ENCODE data around the gene DBT. TPM values are rescaled to one million over a fixed set of nuclear protein-coding genes. Genes with fewer than 3 reads are reported as not detected.

DBT gene
- total RNA-seq, 1 experiment from 2014 or later: 20.3 TPM

DNA sequence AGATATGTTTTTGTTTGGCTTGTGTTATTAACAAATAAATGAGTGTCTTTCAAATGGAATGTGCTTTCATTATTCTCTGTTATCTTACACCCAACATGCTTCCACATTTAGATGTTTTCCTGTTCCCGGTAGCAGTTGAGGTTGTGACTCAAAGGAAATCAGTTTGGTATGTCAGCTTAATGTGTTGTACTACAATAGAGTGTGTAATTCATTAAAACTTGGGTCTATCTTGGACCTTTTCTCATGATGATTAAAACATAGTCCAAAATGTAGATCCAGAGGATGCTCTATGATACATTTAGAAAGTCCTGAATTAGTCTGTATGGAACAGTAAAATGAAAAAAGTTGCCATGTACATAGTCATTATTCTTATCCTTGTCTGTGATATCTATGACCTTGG, 43.1 kb upstream of the DBT start:
- no peak overlapping the region for H2BK12ac ChIP-seq (ENCODE audit: insufficient read length, low read depth, low read length)
- no peak for DNase-seq
- H4K91ac ChIP-seq (ENCODE audit: insufficient read length, low read depth, low read length): no peak overlapping the region
- H2BK15ac ChIP-seq (ENCODE audit: low read depth, low read length): no peak overlapping the region
- H2AK5ac ChIP-seq (ENCODE audit: insufficient read length, low read length): no peak overlapping the region
- H3K9me3 ChIP-seq (ENCODE audit: control insufficient read depth, low read depth, low read length): no peaks in the 10 kb centered on the region
- H3K23ac ChIP-seq (ENCODE audit: insufficient read length, low read depth, low read length): no peak overlapping the region
- no peak overlapping the region for H3T11ph ChIP-seq (ENCODE audit: low read length)
- H3K4ac ChIP-seq (ENCODE audit: low read depth, low read length): no peak overlapping the region
- Mint-ChIP-seq H3K27me3 (ENCODE audit: low read depth) (no peaks in the 10 kb centered on the region), H3K27ac (peak overlapping the region in 2 of 3 experiments; percentile 42 to 79; a peak in 3 of 7 replicates), H3K36me3 (ENCODE audit: insufficient read depth in 1 of 3, low read depth in 3 of 3) (peaks cover 5 to 39% (median 15%) of the 10 kb centered on the region in 3 experiments), H3K4me1 (peaks cover 3 to 5% of the 10 kb centered on the region in 2 experiments), H3K4me3 (no peak overlapping the region), H3K9me3 (peaks cover 3 to 4% of the 10 kb centered on the region in 2 experiments; a peak in 4 of 5 replicates)
- H3K14ac ChIP-seq (ENCODE audit: insufficient read depth, low read length): no peak overlapping the region
- no peak overlapping the region for H3K56ac ChIP-seq (ENCODE audit: insufficient read length, low read depth, low read length)
- TF ChIP-seq, protein P1, sequence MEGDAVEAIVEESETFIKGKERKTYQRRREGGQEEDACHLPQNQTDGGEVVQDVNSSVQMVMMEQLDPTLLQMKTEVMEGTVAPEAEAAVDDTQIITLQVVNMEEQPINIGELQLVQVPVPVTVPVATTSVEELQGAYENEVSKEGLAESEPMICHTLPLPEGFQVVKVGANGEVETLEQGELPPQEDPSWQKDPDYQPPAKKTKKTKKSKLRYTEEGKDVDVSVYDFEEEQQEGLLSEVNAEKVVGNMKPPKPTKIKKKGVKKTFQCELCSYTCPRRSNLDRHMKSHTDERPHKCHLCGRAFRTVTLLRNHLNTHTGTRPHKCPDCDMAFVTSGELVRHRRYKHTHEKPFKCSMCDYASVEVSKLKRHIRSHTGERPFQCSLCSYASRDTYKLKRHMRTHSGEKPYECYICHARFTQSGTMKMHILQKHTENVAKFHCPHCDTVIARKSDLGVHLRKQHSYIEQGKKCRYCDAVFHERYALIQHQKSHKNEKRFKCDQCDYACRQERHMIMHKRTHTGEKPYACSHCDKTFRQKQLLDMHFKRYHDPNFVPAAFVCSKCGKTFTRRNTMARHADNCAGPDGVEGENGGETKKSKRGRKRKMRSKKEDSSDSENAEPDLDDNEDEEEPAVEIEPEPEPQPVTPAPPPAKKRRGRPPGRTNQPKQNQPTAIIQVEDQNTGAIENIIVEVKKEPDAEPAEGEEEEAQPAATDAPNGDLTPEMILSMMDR (conservative IDR thresholded peaks at IDR 0.05): no peak
- no peak overlapping the region for H3K18ac ChIP-seq (ENCODE audit: insufficient read length, low read depth, low read length)
- H3K79me1 ChIP-seq (ENCODE audit: insufficient read depth, low read depth, low read length, poor library complexity, severe bottlenecking): no peaks in the 10 kb centered on the region
- H2BK20ac ChIP-seq (ENCODE audit: low read depth, low read length, poor library complexity, severe bottlenecking): no peak overlapping the region
- no peaks in the 10 kb centered on the region; the same call in 1 of the 2 replicates for H3K4me1 ChIP-seq (ENCODE audit: insufficient read depth, low read length)
- H2BK5ac ChIP-seq (ENCODE audit: insufficient read length, low read length): no peak overlapping the region
- no peak overlapping the region for H4K8ac ChIP-seq (replicated peaks; ENCODE audit: insufficient read length, low read depth, low read length)
- no peak overlapping the region for H3K4me2 ChIP-seq (ENCODE audit: insufficient read depth, insufficient read length, low read length)
- H3K27ac ChIP-seq (ENCODE audit: insufficient read length, low read depth, low read length): no peak overlapping the region
- no peak overlapping the region for H3K9ac ChIP-seq (ENCODE audit: extremely low read depth, insufficient read length, low read length)
- H3K23me2 ChIP-seq (ENCODE audit: insufficient read length, low read depth, low read length, poor library complexity, severe bottlenecking): no peaks in the 10 kb centered on the region
- no peaks in the 10 kb centered on the region for H3K79me2 ChIP-seq (ENCODE audit: insufficient read depth, low read length)
- H4K5ac ChIP-seq (ENCODE audit: insufficient read length, low read depth, low read length): no peak overlapping the region
- H4K20me1 ChIP-seq (ENCODE audit: control insufficient read depth, insufficient read depth, insufficient read length): no peaks in the 10 kb centered on the region
- no peak overlapping the region for H2AFZ ChIP-seq (ENCODE audit: low read length)
- WGBS (ENCODE audit: extremely low coverage, insufficient read length, low lambda C conversion rate): no CpG with 5 or more reads among the region's 1 CpG
- no peak overlapping the region for H2BK120ac ChIP-seq (ENCODE audit: low read depth, low read length, poor library complexity, severe bottlenecking)
- H3K27me3 ChIP-seq (ENCODE audit: insufficient read depth, low read length): no peaks in the 10 kb centered on the region

Data from H9 (cell line).